A549 (cell line): ENCODE measurements around the gene LRRC4B.

Experiments
- BHLHE40 ChIP-seq: IDR thresholded peaks from 2 replicates; pipeline ENCODE4 v1.6.1; 2012; ENCODE audit warnings: low read depth, low read length, inconsistent platforms
- NR3C1 ChIP-seq: fragments of >200 bp; sonication (Bioruptor Twin); formaldehyde crosslinking; IDR thresholded peaks from 3 replicates; pipeline ENCODE4 v1.6.1; 2017
- POLR2A ChIP-seq: IDR thresholded peaks from 2 replicates; pipeline ENCODE4 v1.6.1; 2012; ENCODE audit warnings: mild to moderate bottlenecking, low read length
- RCOR1 ChIP-seq: fragments of 150-350 bp; IDR thresholded peaks from 2 replicates; pipeline ENCODE4 v1.6.1; 2014; ENCODE audit warnings: antibody characterized with exemption, low read length, low read depth
- TF ChIP-seq, protein P1 (sequence below): fragments of >200 bp; sonication (Bioruptor Twin); formaldehyde crosslinking; IDR thresholded peaks from 3 replicates; pipeline ENCODE4 v1.5.1; 2016
- TF ChIP-seq, protein P2 (sequence below): IDR thresholded peaks from 2 replicates; pipeline ENCODE4 v1.6.1; 2012

DNA sequence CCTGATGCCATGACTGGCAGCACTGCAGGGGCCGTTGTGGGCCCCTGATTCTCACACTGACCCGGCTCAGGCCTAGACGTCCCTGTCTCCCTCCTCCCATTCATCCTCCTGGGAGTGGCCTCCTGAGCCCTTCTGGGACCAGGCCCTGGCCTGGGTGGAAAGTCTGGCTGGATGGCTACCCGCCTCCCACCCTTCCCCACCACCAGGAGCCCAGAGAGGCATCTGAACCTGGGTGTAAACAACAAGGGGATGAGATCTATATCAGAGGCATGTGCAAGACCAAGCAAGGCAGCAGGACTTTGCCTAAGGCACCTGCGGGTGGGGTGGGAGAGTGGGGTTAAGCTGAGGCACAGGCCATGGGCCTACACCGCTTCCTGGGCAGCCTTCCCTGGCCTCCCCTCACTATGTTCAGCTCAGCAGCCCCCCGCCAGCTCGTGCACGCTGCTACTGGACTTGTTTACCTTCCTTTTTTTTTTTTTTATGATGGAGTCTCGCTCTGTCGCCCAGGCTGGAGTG lies 32.5 kb downstream of the LRRC4B start:
- TF ChIP-seq, protein P1, sequence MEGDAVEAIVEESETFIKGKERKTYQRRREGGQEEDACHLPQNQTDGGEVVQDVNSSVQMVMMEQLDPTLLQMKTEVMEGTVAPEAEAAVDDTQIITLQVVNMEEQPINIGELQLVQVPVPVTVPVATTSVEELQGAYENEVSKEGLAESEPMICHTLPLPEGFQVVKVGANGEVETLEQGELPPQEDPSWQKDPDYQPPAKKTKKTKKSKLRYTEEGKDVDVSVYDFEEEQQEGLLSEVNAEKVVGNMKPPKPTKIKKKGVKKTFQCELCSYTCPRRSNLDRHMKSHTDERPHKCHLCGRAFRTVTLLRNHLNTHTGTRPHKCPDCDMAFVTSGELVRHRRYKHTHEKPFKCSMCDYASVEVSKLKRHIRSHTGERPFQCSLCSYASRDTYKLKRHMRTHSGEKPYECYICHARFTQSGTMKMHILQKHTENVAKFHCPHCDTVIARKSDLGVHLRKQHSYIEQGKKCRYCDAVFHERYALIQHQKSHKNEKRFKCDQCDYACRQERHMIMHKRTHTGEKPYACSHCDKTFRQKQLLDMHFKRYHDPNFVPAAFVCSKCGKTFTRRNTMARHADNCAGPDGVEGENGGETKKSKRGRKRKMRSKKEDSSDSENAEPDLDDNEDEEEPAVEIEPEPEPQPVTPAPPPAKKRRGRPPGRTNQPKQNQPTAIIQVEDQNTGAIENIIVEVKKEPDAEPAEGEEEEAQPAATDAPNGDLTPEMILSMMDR: no peak
- TF ChIP-seq, protein P2, sequence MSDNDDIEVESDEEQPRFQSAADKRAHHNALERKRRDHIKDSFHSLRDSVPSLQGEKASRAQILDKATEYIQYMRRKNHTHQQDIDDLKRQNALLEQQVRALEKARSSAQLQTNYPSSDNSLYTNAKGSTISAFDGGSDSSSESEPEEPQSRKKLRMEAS: no peak
- no peak for TF ChIP-seq RCOR1
- TF ChIP-seq POLR2A: no peak
- no peak for TF ChIP-seq BHLHE40
- no peak for TF ChIP-seq NR3C1
